Keratinocyte (primary cell): ENCODE measurements around the gene WNT7B. TPM values are rescaled to one million over a fixed set of nuclear protein-coding genes. Genes with fewer than 3 reads are reported as not detected.

Source experiments
- DNase-seq: peaks from one replicate; pipeline ENCODE4 v3.0.0-alpha.2; 2011; ENCODE audit warnings: low read depth, missing footprints, low spot score
- FAIRE-seq: peaks from 2 replicates; lab custom pipeline; 2011; peaks lifted over from hg19 to GRCh38; lab: Jason Lieb, UNC
- H2AFZ ChIP-seq: 2 replicates; pipeline ENCODE4 v1.6.0; 2012; ENCODE audit warnings: low read length, control low read depth, inconsistent platforms; ENCODE audit not compliant: control insufficient read depth
- H3K27ac ChIP-seq: 2 replicates; pipeline ENCODE4 v1.5.1; 2011; ENCODE audit warnings: low read length; ENCODE audit not compliant: control insufficient read depth, insufficient read depth
- H3K27me3 ChIP-seq: 3 replicates; pipeline ENCODE4 v1.6.0; 2011; ENCODE audit warnings: low read length; ENCODE audit not compliant: control insufficient read depth, insufficient read depth; ENCODE audit errors: extremely low read depth
- H3K36me3 ChIP-seq, 2 experiments: 2 replicates in 1 of 2; 3 replicates in 1 of 2; pipeline ENCODE4 v1.5.1; 2011; ENCODE audit warnings: low read length in 2 of 2, mild to moderate bottlenecking in 1 of 2; ENCODE audit not compliant: control insufficient read depth in 2 of 2, insufficient read depth in 2 of 2; ENCODE audit errors: extremely low read depth in 1 of 2
- H3K4me1 ChIP-seq: 3 replicates; pipeline ENCODE4 v1.5.1; 2011; ENCODE audit warnings: low read length; ENCODE audit not compliant: control insufficient read depth, insufficient read depth; ENCODE audit errors: extremely low read depth
- H3K4me2 ChIP-seq: 3 replicates; pipeline ENCODE4 v1.6.0; 2011; ENCODE audit warnings: low read depth, low read length; ENCODE audit not compliant: control insufficient read depth, insufficient read depth; ENCODE audit errors: extremely low read depth
- H3K4me3 ChIP-seq, 3 experiments: fragments of 200-600 bp in 1 of 3; sonication (generic) in 1 of 3; 2 replicates in 2 of 3; 3 replicates in 1 of 3; pipeline ENCODE4 v1.5.1; 2011 to 2016; ENCODE audit warnings: low read length in 3 of 3, mild to moderate bottlenecking in 3 of 3, control low read depth in 2 of 3, inconsistent platforms in 1 of 3, low read depth in 1 of 3, mixed read lengths in 1 of 3, mixed run types in 1 of 3, moderate library complexity in 1 of 3; ENCODE audit not compliant: control insufficient read depth in 2 of 3, insufficient read depth in 2 of 3; ENCODE audit errors: extremely low read depth in 1 of 3
- H3K79me2 ChIP-seq: 2 replicates; pipeline ENCODE4 v1.6.0; 2012; ENCODE audit warnings: low read length; ENCODE audit not compliant: control insufficient read depth, insufficient read depth
- H3K9ac ChIP-seq: 3 replicates; pipeline ENCODE4 v1.6.0; 2011; ENCODE audit warnings: low read length; ENCODE audit not compliant: control insufficient read depth, insufficient read depth; ENCODE audit errors: extremely low read depth
- H3K9me1 ChIP-seq: 3 replicates; pipeline ENCODE4 v1.6.0; 2011; ENCODE audit warnings: low read length; ENCODE audit not compliant: control insufficient read depth, insufficient read depth; ENCODE audit errors: extremely low read depth
- H3K9me3 ChIP-seq: 2 replicates; pipeline ENCODE4 v1.5.1; 2012; ENCODE audit warnings: low read depth, low read length; ENCODE audit not compliant: control insufficient read depth
- H4K20me1 ChIP-seq: 3 replicates; pipeline ENCODE4 v1.6.0; 2011; ENCODE audit warnings: low read length; ENCODE audit not compliant: control insufficient read depth, insufficient read depth; ENCODE audit errors: extremely low read depth
- CTCF ChIP-seq, 3 experiments: IDR thresholded peaks in 1 of 3; conservative IDR thresholded peaks in 1 of 3; optimal IDR thresholded peaks in 1 of 3; 2 replicates in 2 of 3; 3 replicates in 1 of 3; pipeline versions ENCODE3 to v1.5.1; 2011; ENCODE audit warnings: low read length in 3 of 3, mild to moderate bottlenecking in 3 of 3, moderate library complexity in 2 of 3, control low read depth in 1 of 3, inconsistent platforms in 1 of 3; ENCODE audit not compliant: insufficient read depth in 2 of 3; ENCODE audit errors: extremely low read depth in 1 of 3
- EZH2 ChIP-seq: IDR thresholded peaks from one replicate; pipeline ENCODE4 v1.6.1; 2012; ENCODE audit warnings: inconsistent platforms, mild to moderate bottlenecking, low read length, moderate library complexity
- dilution Hi-C: fragments of 300-500 bp; cut with MboI; formaldehyde crosslinking; loops from one replicate; pipeline ENCODE4 v1.7.0; 2020; ENCODE audit warnings: low sequenced_read_pairs; ENCODE audit not compliant: extremely low pct_ligation_motif_present
- polyA plus RNA-seq, 5 experiments: library from polyadenylated mRNA; depleted of rRNA in 3 of 5; stranded (reverse) in 3 of 5; stranded (forward) in 1 of 5; unstranded in 1 of 5; fragments of >200 nt; gene quantifications; 1 replicate in 1 of 5; 2 replicates in 3 of 5; 3 replicates in 1 of 5; pipeline versions ENCODE4 v1.2.1 to v1.2.3, GENCODE V29; 2011 to 2012; ENCODE audit warnings: missing spikeins in 2 of 5, low read depth in 1 of 5, low replicate concordance in 1 of 5

The WNT7B gene
- polyA plus RNA-seq, 1 donor (not counting 4 experiments of a cell fraction or from before 2014, with no cell fraction given) = 1.7 TPM

- no peaks in the 10 kb centered on the region for H3K9me1 ChIP-seq
- DNase-seq (no peak), FAIRE-seq (no peak)
- H4K20me1 ChIP-seq = peaks cover 2% of the 10 kb centered on the region
- H3K36me3 ChIP-seq = no peaks in the 10 kb centered on the region
- peaks cover 3% of the 10 kb centered on the region for H3K27me3 ChIP-seq
- no peaks in the 10 kb centered on the region for H3K79me2 ChIP-seq
- no peaks in the 10 kb centered on the region for H3K9me3 ChIP-seq
- no peak overlapping the region for H3K9ac ChIP-seq
- no peak overlapping the region for H3K4me2 ChIP-seq
- no peak overlapping the region for H3K27ac ChIP-seq
- TF ChIP-seq EZH2 (no peak), CTCF (optimal IDR thresholded peaks at IDR 0.05 in 1 of 3, IDR thresholded peaks at IDR 0.05 in 1 of 3, conservative IDR thresholded peaks at IDR 0.05 in 1 of 3; ENCODE audit: extremely low read depth in 1 of 3, insufficient read depth in 2 of 3, low read length in 3 of 3) (no peak)
- dilution Hi-C loops = no loop called here
- peaks cover 29% of the 10 kb centered on the region for H3K4me1 ChIP-seq
- H2AFZ ChIP-seq = no peak overlapping the region
- no peak overlapping the region for H3K4me3 ChIP-seq
Observed at GRCh38 chr22:45923212-45923611, 53.8 kb downstream of the WNT7B start.

GRCh38 chr22:45922661-45923060 lies 54.3 kb downstream of the WNT7B start:
- TF ChIP-seq CTCF (optimal IDR thresholded peaks at IDR 0.05 in 1 of 3, IDR thresholded peaks at IDR 0.05 in 1 of 3, conservative IDR thresholded peaks at IDR 0.05 in 1 of 3; ENCODE audit: extremely low read depth in 1 of 3, insufficient read depth in 2 of 3, low read length in 3 of 3) = no peak
- TF ChIP-seq EZH2 = no peak
- DNase-seq (no peak), FAIRE-seq (no peak)
- dilution Hi-C loops = no loop called here
- no peak overlapping the region for H3K4me3 ChIP-seq
- H3K36me3 ChIP-seq = no peaks in the 10 kb centered on the region
- no peaks in the 10 kb centered on the region for H3K9me1 ChIP-seq
- no peak overlapping the region for H2AFZ ChIP-seq
- no peak overlapping the region for H3K27ac ChIP-seq
- peaks cover 29% of the 10 kb centered on the region for H3K4me1 ChIP-seq
- no peak overlapping the region for H3K4me2 ChIP-seq
- peaks cover 9% of the 10 kb centered on the region for H3K27me3 ChIP-seq
- H3K9ac ChIP-seq = no peak overlapping the region
- no peaks in the 10 kb centered on the region for H3K79me2 ChIP-seq
- no peaks in the 10 kb centered on the region for H3K9me3 ChIP-seq
- peaks cover 2% of the 10 kb centered on the region for H4K20me1 ChIP-seq
